Osteoblast (primary cell): ENCODE data around the gene BMP10. TPM values are rescaled to one million over a fixed set of nuclear protein-coding genes. Genes with fewer than 3 reads are reported as not detected.

Experiments
- DNase-seq: peaks from one replicate; pipeline ENCODE4 v3.0.0; 2011; ENCODE audit warnings: low spot score, mixed read lengths; ENCODE audit not compliant: insufficient read length; ENCODE audit errors: missing footprints
- H2AFZ ChIP-seq: 2 replicates; pipeline ENCODE4 v1.6.0; 2011; ENCODE audit warnings: mild to moderate bottlenecking, low read length
- H3K27ac ChIP-seq: 2 replicates; pipeline ENCODE4 v1.5.1; 2011; ENCODE audit warnings: mild to moderate bottlenecking, low read depth, low read length, moderate library complexity
- H3K27me3 ChIP-seq: 2 replicates; pipeline ENCODE4 v1.6.0; 2012; ENCODE audit warnings: mild to moderate bottlenecking, control low read depth, inconsistent platforms, low read length, moderate library complexity; ENCODE audit not compliant: insufficient read depth
- H3K36me3 ChIP-seq: 2 replicates; pipeline ENCODE4 v1.5.1; 2011; ENCODE audit warnings: mild to moderate bottlenecking, low read length, control low read depth, moderate library complexity; ENCODE audit not compliant: insufficient read depth
- H3K4me1 ChIP-seq: 2 replicates; pipeline ENCODE4 v1.5.1; 2011; ENCODE audit warnings: mild to moderate bottlenecking, low read length, control low read depth, moderate library complexity; ENCODE audit not compliant: insufficient read depth
- H3K4me2 ChIP-seq: 2 replicates; pipeline ENCODE4 v1.6.0; 2011; ENCODE audit warnings: mild to moderate bottlenecking, low read length; ENCODE audit not compliant: insufficient read depth
- H3K4me3 ChIP-seq: fragments of 200-600 bp; sonication (generic); 3 replicates; pipeline ENCODE4 v1.5.1; 2012; ENCODE audit warnings: mild to moderate bottlenecking, low read length, inconsistent platforms; ENCODE audit not compliant: insufficient read depth
- H3K79me2 ChIP-seq: 2 replicates; pipeline ENCODE4 v1.6.0; 2012; ENCODE audit warnings: mild to moderate bottlenecking, low read length, control low read depth, inconsistent platforms; ENCODE audit not compliant: insufficient read depth
- H3K9me3 ChIP-seq: 2 replicates; pipeline ENCODE4 v1.5.1; 2011; ENCODE audit warnings: low read depth, low read length, control low read depth
- H4K20me1 ChIP-seq: 2 replicates; pipeline ENCODE4 v1.6.0; 2012; ENCODE audit warnings: mild to moderate bottlenecking, low read length, control low read depth; ENCODE audit not compliant: insufficient read depth
- CTCF ChIP-seq: IDR thresholded peaks from 2 replicates; pipeline ENCODE4 v1.5.1; 2011; ENCODE audit warnings: mild to moderate bottlenecking, low read depth, low read length, moderate library complexity; ENCODE audit errors: extremely low read depth
- total RNA-seq: library from RNA; depleted of rRNA; stranded (reverse); fragments of >200 nt; gene quantifications from 2 replicates; pipeline ENCODE4 v1.2.3, GENCODE V29; 2012

BMP10 gene
- total RNA-seq, 1 donor, result not detected

GRCh38 chr2:68835621-68836020 lies 35.6 kb downstream of the BMP10 start:
- no peak for DNase-seq
- Histone ChIP-seq H3K4me1 (peaks cover 16% of the 10 kb centered on the region), H3K4me2 (no peak overlapping the region), H3K79me2 (no peaks in the 10 kb centered on the region), H3K4me3 (no peak overlapping the region), H3K9me3 (no peaks in the 10 kb centered on the region), H4K20me1 (no peaks in the 10 kb centered on the region), H3K27me3 (no peaks in the 10 kb centered on the region), H3K36me3 (no peaks in the 10 kb centered on the region), H2AFZ (no peak overlapping the region), H3K27ac (no peak overlapping the region)
- TF ChIP-seq CTCF, result no peak

GRCh38 chr2:68834737-68835376 lies 36.3 kb downstream of the BMP10 start:
- H3K9me3 ChIP-seq, result no peaks in the 10 kb centered on the region

GRCh38 chr2:68833162-68833561 lies 38.0 kb downstream of the BMP10 start:
- Histone ChIP-seq H4K20me1 (no peaks in the 10 kb centered on the region), H3K4me1 (peaks cover 32% of the 10 kb centered on the region), H3K4me3 (no peak overlapping the region), H3K36me3 (no peaks in the 10 kb centered on the region), H3K4me2 (no peak overlapping the region), H3K27ac (no peak overlapping the region), H3K79me2 (no peaks in the 10 kb centered on the region), H2AFZ (no peak overlapping the region), H3K9me3 (no peaks in the 10 kb centered on the region), H3K27me3 (no peaks in the 10 kb centered on the region)
- DNase-seq, result no peak
- TF ChIP-seq CTCF, result no peak

More at GRCh38 chr2:68834737-68835376, 36.3 kb downstream of the BMP10 start:
- Histone ChIP-seq H3K4me1 (peaks cover 17% of the 10 kb centered on the region), H3K36me3 (no peaks in the 10 kb centered on the region), H3K27me3 (no peaks in the 10 kb centered on the region), H3K79me2 (no peaks in the 10 kb centered on the region), H3K4me3 (no peak overlapping the region), H4K20me1 (no peaks in the 10 kb centered on the region), H3K4me2 (no peak overlapping the region), H2AFZ (no peak overlapping the region), H3K27ac (no peak overlapping the region)
- TF ChIP-seq CTCF, result no peak
- no peak for DNase-seq

- Histone ChIP-seq H3K4me3 (peak overlapping the region; percentile 19), H3K4me2 (peak overlapping the region; percentile 58), H4K20me1 (no peaks in the 10 kb centered on the region), H3K27me3 (no peaks in the 10 kb centered on the region), H2AFZ (peak overlapping the region; percentile 81), H3K36me3 (no peaks in the 10 kb centered on the region), H3K9me3 (no peaks in the 10 kb centered on the region), H3K79me2 (no peaks in the 10 kb centered on the region), H3K27ac (peak overlapping the region; percentile 76), H3K4me1 (peaks cover 32% of the 10 kb centered on the region)
- no peak for TF ChIP-seq CTCF
- no peak for DNase-seq
Observed at GRCh38 chr2:68832233-68832869, 38.8 kb downstream of the BMP10 start.
